H9 (cell line): ENCODE results near the gene CAPN12. TPM values are rescaled to one million over a fixed set of nuclear protein-coding genes. Genes with fewer than 3 reads are reported as not detected.

ENCODE experiments used
- DNase-seq: peaks from one replicate; pipeline ENCODE4 v3.0.0-alpha.2; 2017
- H2AFZ ChIP-seq: one replicate; pipeline ENCODE4 v1.6.1; 2013; ENCODE audit warnings: mild to moderate bottlenecking, low read length, control low read depth, moderate library complexity
- H2AK5ac ChIP-seq: 2 replicates; pipeline ENCODE4 v1.6.1; 2013; ENCODE audit warnings: low read length, control low read depth, mixed read lengths; ENCODE audit not compliant: insufficient read length
- H2BK120ac ChIP-seq: one replicate; pipeline ENCODE4 v1.6.1; 2013; ENCODE audit warnings: low read depth, mild to moderate bottlenecking, low read length, control low read depth, inconsistent platforms; ENCODE audit not compliant: poor library complexity, severe bottlenecking
- H2BK12ac ChIP-seq: 2 replicates; pipeline ENCODE4 v1.6.1; 2013; ENCODE audit warnings: low read length, control low read depth, mixed read lengths, low read depth; ENCODE audit not compliant: insufficient read length
- H2BK15ac ChIP-seq: 2 replicates; pipeline ENCODE4 v1.6.1; 2013; ENCODE audit warnings: low read depth, low read length, control low read depth
- H2BK20ac ChIP-seq: one replicate; pipeline ENCODE4 v1.6.1; 2013; ENCODE audit warnings: low read depth, mild to moderate bottlenecking, low read length, control low read depth, inconsistent platforms; ENCODE audit not compliant: poor library complexity, severe bottlenecking
- H2BK5ac ChIP-seq: 2 replicates; pipeline ENCODE4 v1.6.1; 2013; ENCODE audit warnings: low read length, control low read depth, mixed read lengths; ENCODE audit not compliant: insufficient read length
- H3K14ac ChIP-seq: 2 replicates; pipeline ENCODE4 v1.6.1; 2013; ENCODE audit warnings: low read length, control low read depth; ENCODE audit not compliant: insufficient read depth
- H3K18ac ChIP-seq: 2 replicates; pipeline ENCODE4 v1.6.1; 2013; ENCODE audit warnings: low read depth, mild to moderate bottlenecking, mixed read lengths, low read length, control low read depth; ENCODE audit not compliant: insufficient read length
- H3K23ac ChIP-seq: 2 replicates; pipeline ENCODE4 v1.6.1; 2013; ENCODE audit warnings: low read length, control low read depth, mixed read lengths, low read depth; ENCODE audit not compliant: insufficient read length
- H3K23me2 ChIP-seq: 2 replicates; pipeline ENCODE4 v1.6.1; 2013; ENCODE audit warnings: low read depth, mild to moderate bottlenecking, mixed read lengths, low read length, control low read depth; ENCODE audit not compliant: insufficient read length, poor library complexity, severe bottlenecking
- H3K27ac ChIP-seq: 2 replicates; pipeline ENCODE4 v1.5.1; 2013; ENCODE audit warnings: low read length, control low read depth, mixed read lengths, low read depth; ENCODE audit not compliant: insufficient read length
- H3K27me3 ChIP-seq: 2 replicates; pipeline ENCODE4 v1.6.1; 2013; ENCODE audit warnings: low read length, control low read depth, inconsistent platforms; ENCODE audit not compliant: insufficient read depth
- H3K4ac ChIP-seq: 2 replicates; pipeline ENCODE4 v1.6.1; 2013; ENCODE audit warnings: low read depth, mild to moderate bottlenecking, control low read depth, inconsistent platforms, low read length, moderate library complexity
- H3K4me1 ChIP-seq: 2 replicates; pipeline ENCODE4 v1.6.1; 2013; ENCODE audit warnings: low read length, control low read depth, inconsistent platforms; ENCODE audit not compliant: insufficient read depth
- H3K4me2 ChIP-seq: 2 replicates; pipeline ENCODE4 v1.6.1; 2013; ENCODE audit warnings: low read length, control low read depth, mixed read lengths; ENCODE audit not compliant: insufficient read length, insufficient read depth
- H3K56ac ChIP-seq: 2 replicates; pipeline ENCODE4 v1.6.1; 2013; ENCODE audit warnings: low read depth, mild to moderate bottlenecking, mixed read lengths, low read length, control low read depth; ENCODE audit not compliant: insufficient read length
- H3K79me1 ChIP-seq: 2 replicates; pipeline ENCODE4 v1.6.1; 2013; ENCODE audit warnings: low read depth, mild to moderate bottlenecking, moderate library complexity, low read length, control low read depth, inconsistent platforms; ENCODE audit not compliant: insufficient read depth, poor library complexity, severe bottlenecking
- H3K79me2 ChIP-seq: 2 replicates; pipeline ENCODE4 v1.6.1; 2013; ENCODE audit warnings: low read length, control low read depth, inconsistent platforms; ENCODE audit not compliant: insufficient read depth
- H3K9ac ChIP-seq: 2 replicates; pipeline ENCODE4 v1.6.1; 2013; ENCODE audit warnings: low read length, control low read depth, mixed read lengths; ENCODE audit not compliant: insufficient read length; ENCODE audit errors: extremely low read depth
- H3K9me3 ChIP-seq: one replicate; pipeline ENCODE4 v1.6.1; 2013; ENCODE audit warnings: low read depth, low read length, inconsistent platforms; ENCODE audit not compliant: control insufficient read depth
- H3T11ph ChIP-seq: one replicate; pipeline ENCODE4 v1.6.1; 2013; ENCODE audit warnings: mild to moderate bottlenecking, low read length, control low read depth, inconsistent platforms
- H4K20me1 ChIP-seq: one replicate; pipeline ENCODE4 v1.6.1; 2013; ENCODE audit not compliant: control insufficient read depth, insufficient read length, insufficient read depth
- H4K5ac ChIP-seq: 2 replicates; pipeline ENCODE4 v1.6.1; 2013; ENCODE audit warnings: low read depth, mild to moderate bottlenecking, mixed read lengths, low read length, control low read depth; ENCODE audit not compliant: insufficient read length
- H4K8ac ChIP-seq: replicated peaks from 2 replicates; pipeline ENCODE4 v1.6.1; 2013; ENCODE audit warnings: low read length, control low read depth, mixed read lengths, low read depth; ENCODE audit not compliant: insufficient read length
- H4K91ac ChIP-seq: 2 replicates; pipeline ENCODE4 v1.6.1; 2013; ENCODE audit warnings: low read depth, mild to moderate bottlenecking, moderate library complexity, mixed read lengths, low read length, control low read depth; ENCODE audit not compliant: insufficient read length
- H3K27ac Mint-ChIP-seq, 3 experiments: 2 replicates in 2 of 3; 3 replicates in 1 of 3; pipeline ENCODE4 v1.8.0; 2020 to 2021; ENCODE audit warnings: mixed read lengths in 3 of 3, mild to moderate bottlenecking in 1 of 3, moderate library complexity in 1 of 3
- H3K27me3 Mint-ChIP-seq: 2 replicates; pipeline ENCODE4 v1.8.0; 2021; ENCODE audit warnings: low read depth, mild to moderate bottlenecking, moderate library complexity, mixed read lengths
- H3K36me3 Mint-ChIP-seq, 3 experiments: 2 replicates in 2 of 3; 3 replicates in 1 of 3; pipeline ENCODE4 v1.8.0; 2020 to 2021; ENCODE audit warnings: low read depth in 3 of 3, mixed read lengths in 3 of 3; ENCODE audit not compliant: insufficient read depth in 1 of 3
- H3K4me1 Mint-ChIP-seq, 2 experiments: 2 replicates each; pipeline ENCODE4 v1.8.0; 2020; ENCODE audit warnings: mixed read lengths in 2 of 2
- H3K4me3 Mint-ChIP-seq, 2 experiments: 2 replicates in 1 of 2; 3 replicates in 1 of 2; pipeline ENCODE4 v1.8.0; 2020 to 2021; ENCODE audit warnings: mild to moderate bottlenecking in 2 of 2, mixed read lengths in 2 of 2, moderate library complexity in 1 of 2
- H3K9me3 Mint-ChIP-seq, 2 experiments: 2 replicates in 1 of 2; 3 replicates in 1 of 2; pipeline ENCODE4 v1.8.0; 2020; ENCODE audit warnings: mild to moderate bottlenecking in 2 of 2, mixed read lengths in 2 of 2, moderate library complexity in 1 of 2
- WGBS: extraction: QIAGEN DNeasy Blood & Tissue Kit; methylation state at CpG from one replicate; pipeline ENCODE4 v1.1.7; 2013; ENCODE audit warnings: missing lambda C conversion rate, low lambda C conversion rate, mixed read lengths; ENCODE audit not compliant: insufficient read length; ENCODE audit errors: extremely low coverage; 5-methylcytosine and 5-hydroxymethylcytosine counted together
- total RNA-seq: library from RNA; stranded (reverse); gene quantifications from 2 replicates; pipeline ENCODE4 v1.2.1, GENCODE V29; 2021
- TF ChIP-seq, protein P1 (sequence below): fragments of 200-600 bp; sonication (generic); conservative IDR thresholded peaks from 3 replicates; pipeline ENCODE4 v1.8.0; 2021; ENCODE audit warnings: antibody characterized with exemption, mild to moderate bottlenecking

The CAPN12 gene
- total RNA-seq, 1 experiment from 2014 or later = 10.5 TPM

DNA sequence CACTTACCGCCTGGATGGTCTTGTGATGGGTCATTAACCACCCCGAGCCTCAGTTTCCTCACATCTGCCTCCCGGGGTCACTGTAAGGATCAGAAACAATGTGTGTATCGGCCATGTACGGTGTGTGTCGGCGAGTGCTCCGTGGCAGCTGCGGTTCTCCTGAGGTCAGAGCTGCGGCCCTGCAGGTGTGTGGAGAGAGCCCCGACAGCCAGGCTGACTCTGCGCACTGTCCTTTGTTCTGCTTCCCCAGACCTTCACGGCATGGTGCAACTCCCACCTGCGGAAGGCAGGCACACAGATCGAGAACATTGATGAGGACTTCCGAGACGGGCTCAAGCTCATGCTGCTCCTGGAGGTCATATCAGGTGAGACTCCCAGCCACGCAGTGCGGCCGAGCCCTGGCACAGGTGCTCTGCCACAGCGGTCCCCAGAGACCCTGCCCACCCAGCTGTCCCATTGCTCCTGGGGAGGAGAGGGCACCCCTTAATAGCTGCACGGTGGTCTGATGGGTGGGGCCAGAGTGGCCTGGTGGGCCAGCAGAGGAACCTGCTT is 43.8 kb downstream of the CAPN12 start:
- Mint-ChIP-seq H3K36me3 (peaks cover 20 to 67% (median 48%) of the 10 kb centered on the region in 3 experiments; a peak in 6 of 7 replicates), H3K4me1 (peaks cover 28 to 29% of the 10 kb centered on the region in 2 experiments)
- no peaks in the 10 kb centered on the region; the same call in 1 of the 2 replicates for H3K4me1 ChIP-seq

More for the DNA sequence above, 43.8 kb downstream of the CAPN12 start:
- no peak overlapping the region; the same call in 1 of the 2 replicates for H3K14ac ChIP-seq
- H2AK5ac ChIP-seq = no peak overlapping the region
- H4K20me1 ChIP-seq = no peaks in the 10 kb centered on the region
- no peak overlapping the region for H2AFZ ChIP-seq
- peaks cover 12% of the 10 kb centered on the region; the same call in 1 of the 2 replicates for H3K79me2 ChIP-seq
- no peak for DNase-seq
- H3K4ac ChIP-seq = no peak overlapping the region
- no peak overlapping the region for H2BK15ac ChIP-seq
- no peak overlapping the region for H4K8ac ChIP-seq
- no peaks in the 10 kb centered on the region for H3K9me3 ChIP-seq
- no peak overlapping the region for H2BK120ac ChIP-seq
- H2BK5ac ChIP-seq = no peak overlapping the region
- no peak overlapping the region for H3K4me2 ChIP-seq
- Mint-ChIP-seq H3K4me3 (no peak overlapping the region), H3K27ac (peak overlapping the region; percentile 77 to 91 (median 91); a peak in 6 of 7 replicates), H3K9me3 (no peaks in the 10 kb centered on the region; a peak in 1 of 5 replicates), H3K27me3 (no peaks in the 10 kb centered on the region; the same call in 1 of the 2 replicates)
- H3K23me2 ChIP-seq = no peaks in the 10 kb centered on the region
- no peak overlapping the region for H3K27ac ChIP-seq
- no peak overlapping the region for H3K18ac ChIP-seq
- H4K91ac ChIP-seq = no peak overlapping the region
- H2BK12ac ChIP-seq = no peak overlapping the region
- no peak overlapping the region for H3K23ac ChIP-seq
- H3K79me1 ChIP-seq = peaks cover 2% of the 10 kb centered on the region
- TF ChIP-seq, protein P1, sequence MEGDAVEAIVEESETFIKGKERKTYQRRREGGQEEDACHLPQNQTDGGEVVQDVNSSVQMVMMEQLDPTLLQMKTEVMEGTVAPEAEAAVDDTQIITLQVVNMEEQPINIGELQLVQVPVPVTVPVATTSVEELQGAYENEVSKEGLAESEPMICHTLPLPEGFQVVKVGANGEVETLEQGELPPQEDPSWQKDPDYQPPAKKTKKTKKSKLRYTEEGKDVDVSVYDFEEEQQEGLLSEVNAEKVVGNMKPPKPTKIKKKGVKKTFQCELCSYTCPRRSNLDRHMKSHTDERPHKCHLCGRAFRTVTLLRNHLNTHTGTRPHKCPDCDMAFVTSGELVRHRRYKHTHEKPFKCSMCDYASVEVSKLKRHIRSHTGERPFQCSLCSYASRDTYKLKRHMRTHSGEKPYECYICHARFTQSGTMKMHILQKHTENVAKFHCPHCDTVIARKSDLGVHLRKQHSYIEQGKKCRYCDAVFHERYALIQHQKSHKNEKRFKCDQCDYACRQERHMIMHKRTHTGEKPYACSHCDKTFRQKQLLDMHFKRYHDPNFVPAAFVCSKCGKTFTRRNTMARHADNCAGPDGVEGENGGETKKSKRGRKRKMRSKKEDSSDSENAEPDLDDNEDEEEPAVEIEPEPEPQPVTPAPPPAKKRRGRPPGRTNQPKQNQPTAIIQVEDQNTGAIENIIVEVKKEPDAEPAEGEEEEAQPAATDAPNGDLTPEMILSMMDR = no peak
- H3T11ph ChIP-seq = no peak overlapping the region
- no CpG with 5 or more reads among the region's 22 CpGs for WGBS
- H3K27me3 ChIP-seq = no peaks in the 10 kb centered on the region
- no peak overlapping the region for H3K56ac ChIP-seq
- no peak overlapping the region for H3K9ac ChIP-seq
- no peak overlapping the region for H4K5ac ChIP-seq
- no peak overlapping the region for H2BK20ac ChIP-seq
